Gastroesophageal sphincter (tissue), 3 donors: Measurements from ENCODE around the gene KLHL29.

ENCODE experiments used
- CTCF ChIP-seq, 4 experiments: fragments of 200-600 bp in 2 of 4; fragments of 450-650 bp in 2 of 4; sonication (generic) in 1 of 4; IDR thresholded peaks; one replicate each; pipeline ENCODE4 v1.5.1; 2017 to 2019; ENCODE audit warnings: antibody characterized with exemption in 4 of 4, mild to moderate bottlenecking in 2 of 4, moderate library complexity in 2 of 4
- EP300 ChIP-seq: sonication (generic); formaldehyde crosslinking; IDR thresholded peaks from one replicate; pipeline ENCODE4 v1.6.1; 2017; ENCODE audit warnings: antibody characterized with exemption, mild to moderate bottlenecking
- POLR2AphosphoS5 ChIP-seq: sonication (generic); formaldehyde crosslinking; IDR thresholded peaks from one replicate; pipeline ENCODE4 v1.6.1; 2017; ENCODE audit warnings: antibody characterized with exemption

DNA sequence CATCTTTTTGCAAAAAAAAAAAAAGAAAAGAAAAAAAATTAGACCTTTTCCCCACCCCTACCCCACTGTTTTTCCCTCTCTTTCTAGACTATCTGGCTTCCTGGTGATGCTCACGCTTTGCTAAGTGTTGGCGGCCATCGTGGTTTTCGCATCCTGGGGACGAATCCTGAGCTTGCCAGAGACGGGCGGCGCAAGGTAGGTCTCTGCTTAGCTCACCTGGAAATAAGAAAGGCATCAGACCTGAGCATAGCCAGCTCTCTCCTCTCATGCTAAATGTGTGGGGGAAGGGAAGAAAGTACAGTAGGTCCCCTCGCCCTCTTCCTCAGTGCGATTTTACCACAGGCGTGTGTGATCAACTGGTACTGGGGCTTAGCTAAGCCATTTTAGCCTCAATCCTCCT is 90.5 kb downstream of the KLHL29 start:
- no peak for TF ChIP-seq POLR2AphosphoS5
- TF ChIP-seq CTCF (IDR thresholded peaks at IDR 0.05) = no peak
- TF ChIP-seq EP300 = no peak
